ENCODE data around the gene DNAJB14. TPM values are rescaled to one million over a fixed set of nuclear protein-coding genes. Genes with fewer than 3 reads are reported as not detected.

The DNAJB14 gene
- 42.6 and 56.7 TPM in 2 replicates for total RNA-seq
- polyA plus RNA-seq: 7.6 and 9.2 TPM in 2 replicates
- 21.1 and 21.9 TPM in 2 replicates for polyA plus RNA-seq (2011; cell fraction: cytosol; rRNA removed)
- polyA plus RNA-seq (2011; cell fraction: nucleus; rRNA removed): 27.4 and 48.6 TPM in 2 replicates
- 41.4 and 54.2 TPM in 2 replicates for polyA plus RNA-seq (2012)
- 10.2 and 11.3 TPM in 2 replicates for polyA minus RNA-seq
- polyA minus RNA-seq (2011; cell fraction: cytosol; rRNA and poly(A)+ RNA removed): 5.2 TPM
- polyA minus RNA-seq (2011; cell fraction: nucleus; rRNA and poly(A)+ RNA removed): 38.9 and 48.5 TPM in 2 replicates
- percentile 94 among the genes with signal in this experiment for Bru-seq, nascent RNA
- percentile 89 among the genes with signal in this experiment for BruChase-seq, experiment 1, labeled RNA remaining after a 6-hour chase
- percentile 94 among the genes with signal in this experiment for BruChase-seq, experiment 2, labeled RNA remaining after a 2-hour chase
- long read RNA-seq, full-length matches to known transcripts: 40 of 54 reads
- long read RNA-seq, partial matches to known transcripts: 4 of 54 reads
- long read RNA-seq, other reads (novel, unspliced or antisense): 10 of 54 reads

DNA sequence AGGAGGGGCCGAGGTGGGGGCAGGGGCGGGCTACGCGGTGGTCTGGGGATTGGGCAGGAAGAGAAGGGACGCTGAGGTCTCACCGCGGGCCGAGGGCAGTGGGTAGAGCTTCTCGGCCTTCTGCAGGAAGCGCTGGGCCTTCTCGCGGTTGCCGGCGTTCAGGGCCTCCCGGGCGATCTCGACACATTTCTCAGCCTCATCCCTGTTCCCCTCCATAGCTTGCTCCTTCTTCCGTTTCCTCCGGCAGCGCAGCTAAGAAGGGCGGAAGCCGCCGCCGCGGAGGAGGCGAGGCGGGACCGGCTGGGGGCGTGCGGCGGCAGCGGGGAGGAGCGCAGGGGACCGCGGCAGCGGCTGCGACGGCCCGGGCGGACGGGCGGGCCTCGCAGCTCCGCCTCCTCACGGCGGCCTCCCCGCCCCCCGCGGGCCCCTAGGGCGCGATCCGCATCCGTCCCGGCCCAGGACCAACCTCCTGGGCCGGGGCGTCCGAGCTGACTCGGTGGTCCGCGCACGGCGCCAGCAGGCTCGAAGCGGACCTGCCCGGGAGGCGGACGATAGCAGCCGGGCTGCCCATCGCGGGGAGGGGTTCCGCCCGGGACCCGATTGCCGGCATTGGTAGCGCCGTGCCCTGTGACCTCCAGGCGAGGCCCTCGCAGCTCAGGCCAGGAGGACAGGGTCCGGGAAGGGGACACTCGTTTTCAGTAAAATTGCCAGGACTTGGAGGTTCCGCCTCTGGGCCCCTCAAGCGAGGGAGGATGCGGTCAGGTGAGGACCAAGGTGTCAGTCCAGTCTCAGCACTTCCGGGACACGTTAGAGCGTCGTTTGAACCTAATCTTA is at the start of gene DNAJB14:
Gene DNAJB14, minus strand, starts transcription at position 263 of the 834 bp plus-strand sequence. Its CDS starts 47 bp downstream, at position 216.
- DNase-seq (ENCODE audit: low read depth, low spot score): peak; percentile 81
- Histone ChIP-seq H3K79me2 (ENCODE audit: control insufficient read depth, insufficient read depth, low read length) (peaks cover 71% of the 10 kb centered on the region), H3K9ac (replicated peaks; ENCODE audit: extremely low read depth, insufficient read depth, low read length) (peak within 1 kb of the TSS; percentile 83), H3K27me3 (ENCODE audit: control insufficient read depth in 2 of 2, insufficient read depth in 2 of 2, low read length in 2 of 2) (no peaks in the 10 kb centered on the region), H3K4me3 (replicated peaks in 1 of 3; ENCODE audit: insufficient read depth in 1 of 3, low read depth in 1 of 3, low read length in 3 of 3) (peak within 1 kb of the TSS; percentile 93 to 99 (median 97)), H3K27ac (ENCODE audit: insufficient read depth, low read depth, low read length) (peak within 1 kb of the TSS; percentile 70), H2AFZ (ENCODE audit: low read depth, low read length) (peak within 1 kb of the TSS; percentile 69), H3K9me1 (replicated peaks; ENCODE audit: control insufficient read depth, extremely low read depth, insufficient read depth, low read length) (no peaks in the 10 kb centered on the region), H4K20me1 (replicated peaks; ENCODE audit: control insufficient read depth, extremely low read depth, insufficient read depth, low read length) (no peaks in the 10 kb centered on the region), H3K4me2 (ENCODE audit: insufficient read depth, low read length) (peak within 1 kb of the TSS; percentile 100), H3K4me1 (ENCODE audit: control insufficient read depth, extremely low read depth, insufficient read depth, low read length) (peaks cover 42% of the 10 kb centered on the region), H3K9me3 (replicated peaks; ENCODE audit: control insufficient read depth, insufficient read depth, low read length) (no peaks in the 10 kb centered on the region), H3K36me3 (ENCODE audit: control insufficient read depth in 2 of 2, extremely low read depth in 1 of 2, insufficient read depth in 2 of 2, low read length in 2 of 2) (peaks cover 0 to 4% of the 10 kb centered on the region in 2 experiments)
- ChIA-PET POLR2A (interaction anchor here (0.7 to 1.4 kb wide), 2 partner anchors 12 to 52 kb away, joined by 3 to 4 read pairs; partner anchors contain the start of gene LAMTOR3), CTCF (interaction anchor here (1.0 to 4.1 kb wide), 5 partner anchors 15 to 383 kb away, joined by 3 to 55 read pairs (median 5); partner anchors contain the start of genes LAMTOR3 and TRMT10A)
- peak; percentile 56 for FAIRE-seq
- no peak for TF ChIP-seq FOS (IDR thresholded peaks at IDR 0.05; ENCODE audit: borderline replicate concordance, insufficient read depth, low read length)
- TF ChIP-seq, protein P1, sequence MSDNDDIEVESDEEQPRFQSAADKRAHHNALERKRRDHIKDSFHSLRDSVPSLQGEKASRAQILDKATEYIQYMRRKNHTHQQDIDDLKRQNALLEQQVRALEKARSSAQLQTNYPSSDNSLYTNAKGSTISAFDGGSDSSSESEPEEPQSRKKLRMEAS (IDR thresholded peaks at IDR 0.05; ENCODE audit: insufficient read depth, insufficient read length): no peak
- TF ChIP-seq, protein P2, sequence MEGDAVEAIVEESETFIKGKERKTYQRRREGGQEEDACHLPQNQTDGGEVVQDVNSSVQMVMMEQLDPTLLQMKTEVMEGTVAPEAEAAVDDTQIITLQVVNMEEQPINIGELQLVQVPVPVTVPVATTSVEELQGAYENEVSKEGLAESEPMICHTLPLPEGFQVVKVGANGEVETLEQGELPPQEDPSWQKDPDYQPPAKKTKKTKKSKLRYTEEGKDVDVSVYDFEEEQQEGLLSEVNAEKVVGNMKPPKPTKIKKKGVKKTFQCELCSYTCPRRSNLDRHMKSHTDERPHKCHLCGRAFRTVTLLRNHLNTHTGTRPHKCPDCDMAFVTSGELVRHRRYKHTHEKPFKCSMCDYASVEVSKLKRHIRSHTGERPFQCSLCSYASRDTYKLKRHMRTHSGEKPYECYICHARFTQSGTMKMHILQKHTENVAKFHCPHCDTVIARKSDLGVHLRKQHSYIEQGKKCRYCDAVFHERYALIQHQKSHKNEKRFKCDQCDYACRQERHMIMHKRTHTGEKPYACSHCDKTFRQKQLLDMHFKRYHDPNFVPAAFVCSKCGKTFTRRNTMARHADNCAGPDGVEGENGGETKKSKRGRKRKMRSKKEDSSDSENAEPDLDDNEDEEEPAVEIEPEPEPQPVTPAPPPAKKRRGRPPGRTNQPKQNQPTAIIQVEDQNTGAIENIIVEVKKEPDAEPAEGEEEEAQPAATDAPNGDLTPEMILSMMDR (IDR thresholded peaks at IDR 0.05; ENCODE audit: extremely low read depth in 1 of 2, insufficient read depth in 1 of 2, low read depth in 1 of 2, low read length in 2 of 2): no peak
- peak; percentile 58 for TF ChIP-seq POLR2A (IDR thresholded peaks at IDR 0.05; ENCODE audit: low read depth, low read length)
- no peak for TF ChIP-seq MYC (IDR thresholded peaks at IDR 0.05; ENCODE audit: low read depth, low read length)
- TF ChIP-seq EZH2 (IDR thresholded peaks at IDR 0.05; ENCODE audit: borderline replicate concordance, low read depth, low read length, severe bottlenecking): no peak
- no peak for TF ChIP-seq GATA2 (IDR thresholded peaks at IDR 0.05; ENCODE audit: insufficient read depth, insufficient read length, low read depth, low read length)
- no peak for TF ChIP-seq JUN (IDR thresholded peaks at IDR 0.05; ENCODE audit: borderline replicate concordance, insufficient read depth, insufficient read length, low read depth)
- peak; percentile 68 for TF ChIP-seq POLR2AphosphoS5 (IDR thresholded peaks at IDR 0.05; ENCODE audit: insufficient read depth, low read depth, low read length)
- dilution Hi-C loops (cut with MboI; ENCODE audit: extremely low pct_ligation_motif_present, low sequenced_read_pairs) (no loop called here), intact Hi-C loops (cut with micrococcal nuclease) (loop anchor here (5.0 to 10.0 kb wide), 2 partner anchors 571 to 1078 kb away; partner anchors contain the start of gene EMCN)
- BruUV-seq (replicated peaks): no TSS peak

All from endothelial cell of umbilical vein (primary cell).